Parathyroid adenoma (tissue), 2 donors: ENCODE measurements around the gene PTTG1.
A peak's percentile ranks its signal among the peaks of the same experiment; 100 is the strongest.

Experiments used
- H2AFZ ChIP-seq: fragments of 300-600 bp; sonication (generic); one replicate; pipeline ENCODE4 v1.7.0; 2017; ENCODE audit warnings: antibody characterized with exemption, mild to moderate bottlenecking
- H3K27ac ChIP-seq: fragments of 300-600 bp; sonication (generic); one replicate; pipeline ENCODE4 v1.7.0; 2017
- H3K27me3 ChIP-seq: fragments of 300-600 bp; sonication (generic); one replicate; pipeline ENCODE4 v1.7.0; 2017; ENCODE audit warnings: low read length; ENCODE audit not compliant: control insufficient read depth, insufficient read depth
- H3K36me3 ChIP-seq: fragments of 300-600 bp; sonication (generic); one replicate; pipeline ENCODE4 v1.7.0; 2017; ENCODE audit warnings: low read length; ENCODE audit not compliant: control insufficient read depth, insufficient read depth
- H3K4me1 ChIP-seq: fragments of 300-600 bp; sonication (generic); one replicate; pipeline ENCODE4 v1.7.0; 2017; ENCODE audit warnings: control low read depth
- H3K4me2 ChIP-seq: fragments of 300-600 bp; sonication (generic); one replicate; pipeline ENCODE4 v1.7.0; 2017; ENCODE audit warnings: low read length
- H3K4me3 ChIP-seq: fragments of 300-600 bp; sonication (generic); one replicate; pipeline ENCODE4 v1.7.0; 2017; ENCODE audit warnings: low read depth, low read length
- H3K79me2 ChIP-seq: fragments of 300-600 bp; sonication (generic); one replicate; pipeline ENCODE4 v1.7.0; 2017; ENCODE audit warnings: control low read depth
- H3K9ac ChIP-seq: fragments of 300-600 bp; sonication (generic); one replicate; pipeline ENCODE4 v1.7.0; 2017; ENCODE audit warnings: mild to moderate bottlenecking
- H3K9me3 ChIP-seq: fragments of 300-600 bp; sonication (generic); one replicate; pipeline ENCODE4 v1.7.0; 2017; ENCODE audit warnings: low read length; ENCODE audit not compliant: control insufficient read depth
- TF ChIP-seq, protein P1 (sequence below): fragments of 300-600 bp; sonication (generic); IDR thresholded peaks from one replicate; pipeline ENCODE4 v1.7.0; 2017; ENCODE audit warnings: antibody characterized with exemption, mild to moderate bottlenecking
- donor health status: primary hyperparathyroidism.

The PTTG1 gene

DNA sequence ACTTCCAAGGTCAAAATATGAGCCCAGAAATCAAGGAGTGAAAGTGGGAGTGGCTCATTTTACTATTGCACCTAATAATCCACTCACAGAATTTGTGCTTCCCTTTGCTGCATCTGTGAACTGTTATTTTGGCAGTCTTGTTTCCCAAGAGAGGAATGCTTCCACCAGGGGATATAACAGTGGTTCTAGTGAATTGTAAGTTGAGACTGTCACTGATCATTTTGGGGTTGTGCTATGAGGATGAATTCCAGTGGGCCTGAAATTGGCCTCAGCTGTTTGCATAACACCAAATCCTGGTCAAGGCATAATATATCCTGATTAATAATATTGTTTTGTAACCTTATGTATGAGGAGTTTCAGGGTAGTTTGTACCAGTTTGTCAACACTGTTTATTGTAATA lies 36.2 kb upstream of the PTTG1 start:
- Histone ChIP-seq H3K79me2 (peaks cover 8% of the 10 kb centered on the region), H2AFZ (no peak overlapping the region), H3K27me3 (no peaks in the 10 kb centered on the region), H3K9ac (no peak overlapping the region), H3K4me3 (no peak overlapping the region), H3K4me1 (no peaks in the 10 kb centered on the region), H3K9me3 (no peaks in the 10 kb centered on the region), H3K36me3 (no peaks in the 10 kb centered on the region), H3K27ac (no peak overlapping the region), H3K4me2 (no peak overlapping the region)
- TF ChIP-seq, protein P1, sequence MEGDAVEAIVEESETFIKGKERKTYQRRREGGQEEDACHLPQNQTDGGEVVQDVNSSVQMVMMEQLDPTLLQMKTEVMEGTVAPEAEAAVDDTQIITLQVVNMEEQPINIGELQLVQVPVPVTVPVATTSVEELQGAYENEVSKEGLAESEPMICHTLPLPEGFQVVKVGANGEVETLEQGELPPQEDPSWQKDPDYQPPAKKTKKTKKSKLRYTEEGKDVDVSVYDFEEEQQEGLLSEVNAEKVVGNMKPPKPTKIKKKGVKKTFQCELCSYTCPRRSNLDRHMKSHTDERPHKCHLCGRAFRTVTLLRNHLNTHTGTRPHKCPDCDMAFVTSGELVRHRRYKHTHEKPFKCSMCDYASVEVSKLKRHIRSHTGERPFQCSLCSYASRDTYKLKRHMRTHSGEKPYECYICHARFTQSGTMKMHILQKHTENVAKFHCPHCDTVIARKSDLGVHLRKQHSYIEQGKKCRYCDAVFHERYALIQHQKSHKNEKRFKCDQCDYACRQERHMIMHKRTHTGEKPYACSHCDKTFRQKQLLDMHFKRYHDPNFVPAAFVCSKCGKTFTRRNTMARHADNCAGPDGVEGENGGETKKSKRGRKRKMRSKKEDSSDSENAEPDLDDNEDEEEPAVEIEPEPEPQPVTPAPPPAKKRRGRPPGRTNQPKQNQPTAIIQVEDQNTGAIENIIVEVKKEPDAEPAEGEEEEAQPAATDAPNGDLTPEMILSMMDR: no peak

DNA sequence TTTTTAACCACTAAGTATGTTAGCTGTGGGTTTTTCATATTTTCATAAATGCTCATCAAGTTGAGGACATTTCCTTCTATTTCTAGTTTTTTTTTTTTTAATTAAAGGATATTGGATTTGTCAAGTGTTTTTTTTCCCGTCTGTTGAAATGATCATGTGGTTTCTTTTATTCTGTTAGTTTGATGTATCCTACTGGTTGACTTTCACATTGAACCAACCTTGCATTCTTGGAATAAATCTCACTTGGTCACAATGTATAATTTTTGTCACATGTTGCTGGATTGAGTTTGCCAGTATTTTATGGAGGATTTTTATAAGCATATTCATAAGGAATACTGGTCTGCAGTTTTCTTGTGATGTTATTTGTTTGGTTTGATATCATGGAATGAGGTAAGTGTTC lies 34.2 kb upstream of the PTTG1 start:
- TF ChIP-seq, protein P1: no peak
- Histone ChIP-seq H3K36me3 (no peaks in the 10 kb centered on the region), H3K4me3 (no peak overlapping the region), H3K4me2 (no peak overlapping the region), H3K27me3 (no peaks in the 10 kb centered on the region), H3K9ac (no peak overlapping the region), H3K27ac (no peak overlapping the region), H3K79me2 (peaks cover 8% of the 10 kb centered on the region), H2AFZ (no peak overlapping the region), H3K4me1 (no peaks in the 10 kb centered on the region), H3K9me3 (no peaks in the 10 kb centered on the region)

DNA sequence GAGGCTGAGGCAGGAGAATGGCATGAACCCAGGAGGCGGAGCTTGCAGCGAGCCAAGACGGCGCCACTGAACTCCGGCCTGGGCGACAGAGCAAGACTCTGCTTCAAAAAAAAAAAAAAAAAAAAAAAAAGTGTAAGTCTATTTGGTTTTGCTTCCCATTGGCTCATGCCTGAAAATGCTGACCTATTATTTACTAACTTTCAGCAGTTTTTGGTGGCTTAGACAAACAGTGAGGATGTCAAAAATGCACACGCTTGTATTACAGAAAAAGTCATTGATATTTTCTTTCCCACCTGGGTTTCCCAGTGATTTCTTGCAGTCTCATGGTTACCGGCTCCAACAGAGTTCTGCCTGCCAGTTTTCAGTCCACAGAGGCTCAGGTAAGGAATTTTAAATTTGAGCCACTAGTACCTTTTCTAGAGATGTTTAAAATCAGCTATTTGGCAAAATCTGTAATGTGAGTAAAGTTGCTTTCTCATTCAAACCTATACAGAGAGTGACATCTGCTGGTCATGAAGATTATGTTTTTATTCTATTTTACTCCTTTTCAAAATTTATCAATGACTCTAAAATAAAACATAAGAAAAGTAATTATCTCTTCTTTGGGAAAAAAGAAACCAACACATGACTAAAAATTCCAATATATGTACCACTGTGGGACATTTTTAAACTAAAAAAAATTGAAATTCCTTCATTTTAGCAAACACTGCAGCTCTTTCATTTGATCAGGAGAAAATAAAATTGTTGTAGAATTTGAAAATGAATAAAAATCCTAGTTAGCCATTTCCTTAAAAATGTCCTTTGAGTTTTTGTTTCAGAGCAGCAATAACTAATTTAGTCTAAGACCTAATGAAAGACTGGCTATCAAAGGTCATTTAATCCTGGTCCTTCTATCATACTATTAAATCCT lies 30.6 kb upstream of the PTTG1 start:
- Histone ChIP-seq H3K79me2 (peaks cover 8% of the 10 kb centered on the region), H3K9ac (no peak overlapping the region), H3K4me3 (no peak overlapping the region), H3K27me3 (no peaks in the 10 kb centered on the region), H3K36me3 (no peaks in the 10 kb centered on the region), H3K4me2 (no peak overlapping the region), H3K27ac (no peak overlapping the region), H2AFZ (no peak overlapping the region), H3K4me1 (no peaks in the 10 kb centered on the region), H3K9me3 (no peaks in the 10 kb centered on the region)
- TF ChIP-seq, protein P1: peak; percentile 45

DNA sequence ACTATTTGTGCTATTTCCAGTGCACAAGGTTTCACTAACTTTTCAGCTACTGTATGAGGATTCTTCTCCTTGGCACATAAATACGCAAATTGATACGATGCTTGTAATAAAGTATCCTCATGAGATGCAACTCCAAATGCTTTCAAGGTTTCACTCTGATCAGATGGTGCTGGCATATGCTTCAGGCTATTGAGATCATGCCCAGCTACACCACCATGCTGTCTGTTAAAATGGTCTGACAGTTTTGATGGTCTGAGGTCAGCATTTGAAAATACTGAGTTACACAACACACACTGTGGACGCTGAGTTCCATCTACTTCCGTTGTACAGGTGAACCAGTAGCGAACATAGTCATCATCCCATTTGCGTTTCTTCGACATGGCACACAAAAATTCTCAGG lies 26.5 kb upstream of the PTTG1 start:
- no peaks in the 10 kb centered on the region for H3K36me3 ChIP-seq
- H3K79me2 ChIP-seq: no peaks in the 10 kb centered on the region
- TF ChIP-seq, protein P1: no peak
- no peaks in the 10 kb centered on the region for H3K27me3 ChIP-seq
- H3K9ac ChIP-seq: no peak overlapping the region
- peaks cover 8% of the 10 kb centered on the region for H3K4me1 ChIP-seq
- H3K4me3 ChIP-seq: no peak overlapping the region
- no peak overlapping the region for H3K4me2 ChIP-seq
- no peaks in the 10 kb centered on the region for H3K9me3 ChIP-seq
- H3K27ac ChIP-seq: no peak overlapping the region
- no peak overlapping the region for H2AFZ ChIP-seq

DNA sequence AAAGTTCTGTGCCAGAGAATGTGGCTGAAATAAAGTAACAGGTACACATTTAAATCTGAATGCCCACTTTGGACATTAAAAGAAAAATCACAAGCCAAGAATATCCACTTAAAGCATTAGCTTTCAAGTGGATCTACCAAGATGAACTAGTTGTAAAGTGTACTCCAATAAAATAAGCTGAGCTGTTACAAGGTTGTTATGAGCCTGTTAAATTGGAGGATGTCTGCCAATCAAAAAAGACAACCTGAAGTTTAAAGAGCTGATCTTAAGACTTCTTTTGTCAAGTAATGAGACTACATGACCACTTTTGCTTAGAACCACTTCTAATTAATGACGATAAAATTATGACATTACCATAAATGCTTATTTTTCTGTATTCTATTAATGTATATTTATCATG lies 24.2 kb upstream of the PTTG1 start:
- no peak overlapping the region for H3K9ac ChIP-seq

More for the DNA sequence above, 24.2 kb upstream of the PTTG1 start:
- H3K4me1 ChIP-seq: peaks cover 8% of the 10 kb centered on the region
- TF ChIP-seq, protein P1: no peak
- no peak overlapping the region for H2AFZ ChIP-seq
- H3K27me3 ChIP-seq: no peaks in the 10 kb centered on the region
- H3K9me3 ChIP-seq: no peaks in the 10 kb centered on the region
- H3K4me2 ChIP-seq: no peak overlapping the region
- no peak overlapping the region for H3K27ac ChIP-seq
- no peaks in the 10 kb centered on the region for H3K36me3 ChIP-seq
- no peak overlapping the region for H3K4me3 ChIP-seq
- H3K79me2 ChIP-seq: no peaks in the 10 kb centered on the region
